B cell (primary cell): Measurements from ENCODE around the gene LAMA2. TPM values are rescaled to one million over a fixed set of nuclear protein-coding genes. Genes with fewer than 3 reads are reported as not detected.

ENCODE experiments used
- ATAC-seq: fragments of 200-7000 bp; cut with Tn5 transposase; one replicate; pipeline ENCODE4 v1.10.0; 2021; ENCODE audit warnings: low read depth, mild to moderate bottlenecking, moderate number of reproducible peaks, moderate library complexity
- CTCF ChIA-PET: fragments of 350-600 bp; sonication (Branson Sonifier 250); formaldehyde crosslinking; loops from one replicate; lab custom pipeline; 2021; ENCODE audit warnings: antibody characterized with exemption, inconsistent platforms; lab: Charles Lee
- POLR2A ChIA-PET: fragments of 350-600 bp; sonication (Branson Sonifier 250); formaldehyde crosslinking; loops from one replicate; lab custom pipeline; 2021; ENCODE audit warnings: antibody characterized with exemption; lab: Charles Lee
- DNase-seq: peaks from one replicate; pipeline ENCODE4 v3.0.0; 2013
- H2AFZ ChIP-seq: 2 replicates; pipeline ENCODE4 v1.6.1; 2012; ENCODE audit warnings: mild to moderate bottlenecking, low read depth, low read length; ENCODE audit not compliant: insufficient read depth, poor library complexity, severe bottlenecking
- H3K27ac ChIP-seq, 2 donors: 1 replicate in 1 of 2; 2 replicates in 1 of 2; pipeline ENCODE4 v1.5.1; 2012 to 2013; ENCODE audit warnings: low read length in 2 of 2, mild to moderate bottlenecking in 2 of 2, moderate library complexity in 1 of 2
- H3K27me3 ChIP-seq, 4 experiments: fragments of 200-600 bp in 1 of 4; sonication (generic) in 1 of 4; replicated peaks in 1 of 4; 1 replicate in 2 of 4; 2 replicates in 2 of 4; pipeline versions ENCODE4 v1.6.1 to v1.7.0; 2013 to 2016; ENCODE audit warnings: low read length in 3 of 4, mild to moderate bottlenecking in 2 of 4, mixed read lengths in 1 of 4, moderate library complexity in 1 of 4; ENCODE audit not compliant: insufficient read depth in 4 of 4, control insufficient read depth in 3 of 4; ENCODE audit errors: control extremely low read depth in 1 of 4
- H3K36me3 ChIP-seq, 2 experiments: replicated peaks in 1 of 2; 1 replicate in 1 of 2; 2 replicates in 1 of 2; pipeline versions ENCODE4 v1.6.1 to v1.7.1; 2013; ENCODE audit warnings: low read length in 1 of 2; ENCODE audit not compliant: insufficient read depth in 2 of 2, control insufficient read depth in 1 of 2; ENCODE audit errors: control extremely low read depth in 1 of 2, extremely low read depth in 1 of 2
- H3K4me1 ChIP-seq, 2 donors: fragments of 200-600 bp in 1 of 2; sonication (generic) in 1 of 2; 1 replicate in 1 of 2; 2 replicates in 1 of 2; pipeline versions ENCODE4 v1.5.1 to v1.6.1; 2013 to 2017; ENCODE audit warnings: low read length in 2 of 2; ENCODE audit not compliant: control insufficient read depth in 2 of 2, insufficient read depth in 2 of 2
- H3K4me2 ChIP-seq: replicated peaks from 2 replicates; pipeline ENCODE3; 2012; ENCODE audit warnings: mild to moderate bottlenecking, low read depth, low read length; ENCODE audit not compliant: poor library complexity, severe bottlenecking
- H3K4me3 ChIP-seq, 5 experiments: fragments of 200-600 bp in 1 of 5; sonication (generic) in 1 of 5; 1 replicate in 3 of 5; 2 replicates in 2 of 5; pipeline versions ENCODE4 v1.5.1 to v1.7.0; 2011 to 2016; ENCODE audit warnings: low read length in 4 of 5, mild to moderate bottlenecking in 4 of 5, low read depth in 2 of 5, control low read depth in 1 of 5, moderate library complexity in 1 of 5; ENCODE audit not compliant: insufficient read depth in 1 of 5; ENCODE audit errors: control extremely low read depth in 1 of 5, extremely low read depth in 1 of 5
- H3K79me2 ChIP-seq: fragments of 200-600 bp; sonication (generic); one replicate; pipeline ENCODE4 v1.6.0; 2016; ENCODE audit warnings: low read length; ENCODE audit not compliant: control insufficient read depth, insufficient read depth
- H3K9ac ChIP-seq: fragments of 200-600 bp; sonication (generic); 2 replicates; pipeline ENCODE4 v1.6.1; 2017; ENCODE audit warnings: mild to moderate bottlenecking, low read length, moderate library complexity
- H3K9me3 ChIP-seq, 3 donors: one replicate each; pipeline versions ENCODE4 v1.6.1 to v1.7.1; 2013; ENCODE audit warnings: low read length in 2 of 3; ENCODE audit not compliant: control insufficient read depth in 2 of 3, insufficient read depth in 1 of 3; ENCODE audit errors: control extremely low read depth in 1 of 3
- H4K20me1 ChIP-seq: 2 replicates; pipeline ENCODE4 v1.6.0; 2012; ENCODE audit warnings: mild to moderate bottlenecking, low read length; ENCODE audit not compliant: insufficient read depth, control insufficient read depth, poor library complexity, severe bottlenecking
- H3K27ac Mint-ChIP-seq: one replicate; pipeline ENCODE4 v1.8.0; 2021; ENCODE audit warnings: mixed read lengths
- H3K27me3 Mint-ChIP-seq: one replicate; pipeline ENCODE4 v1.8.0; 2021; ENCODE audit warnings: mixed read lengths
- H3K4me1 Mint-ChIP-seq: one replicate; pipeline ENCODE4 v1.8.0; 2021; ENCODE audit warnings: mixed read lengths
- H3K4me3 Mint-ChIP-seq: one replicate; pipeline ENCODE4 v1.8.0; 2021; ENCODE audit warnings: mixed read lengths
- H3K9me3 Mint-ChIP-seq: one replicate; pipeline ENCODE4 v1.8.0; 2022; ENCODE audit warnings: mixed read lengths; ENCODE audit not compliant: insufficient read depth
- CTCF ChIP-seq: fragments of 200-600 bp; IDR thresholded peaks from one replicate; pipeline ENCODE4 v1.8.0; 2022; ENCODE audit warnings: antibody characterized with exemption, mild to moderate bottlenecking
- EZH2 ChIP-seq: IDR thresholded peaks from 2 replicates; pipeline ENCODE4 v1.6.1; 2012; ENCODE audit warnings: borderline replicate concordance, low read depth, mild to moderate bottlenecking, moderate library complexity, low read length; ENCODE audit not compliant: insufficient read depth, poor library complexity, severe bottlenecking
- WGBS: methylation state at CpG from one replicate; pipeline ENCODE4 v1.1.5; 2013; ENCODE audit warnings: missing lambda C conversion rate; ENCODE audit not compliant: insufficient coverage; 5-methylcytosine and 5-hydroxymethylcytosine counted together
- intact Hi-C: fragments of 100-400 bp; cut with micrococcal nuclease; formaldehyde crosslinking; loops from one replicate; pipeline ENCODE4 v1.10.0; 2022
- polyA plus RNA-seq: library from polyadenylated mRNA; depleted of rRNA; stranded (reverse); fragments of >200 nt; gene quantifications from 2 replicates; pipeline ENCODE4 v1.2.3, GENCODE V29; 2012
- total RNA-seq, 2 donors: library from RNA; stranded (reverse); fragments of 120-200 nt in 1 of 2; gene quantifications; 1 replicate in 1 of 2; 2 replicates in 1 of 2; pipeline versions ENCODE4 v1.2.3 to v1.2.4, GENCODE V29; 2013 to 2022

LAMA2 gene
- total and polyA plus RNA-seq, 2 donors (not counting 1 experiment from before 2014, with no cell fraction given): 0.16 TPM; not detected in 1

GRCh38 chr6:129370268-129370916, 487.5 kb downstream of the LAMA2 start:
- TF ChIP-seq CTCF (peak; percentile 83), EZH2 (no peak)
- H3K4me2 ChIP-seq: no peak overlapping the region
- Mint-ChIP-seq H3K9me3 (no peaks in the 10 kb centered on the region), H3K4me1 (no peaks in the 10 kb centered on the region), H3K27me3 (peaks cover 10% of the 10 kb centered on the region), H3K4me3 (no peak overlapping the region), H3K27ac (no peak overlapping the region)
- H3K9me3 ChIP-seq: no peaks in the 10 kb centered on the region
- no peaks in the 10 kb centered on the region for H4K20me1 ChIP-seq
- H3K4me1 ChIP-seq: no peaks in the 10 kb centered on the region
- no peak overlapping the region for H3K27ac ChIP-seq
- H3K79me2 ChIP-seq: no peaks in the 10 kb centered on the region
- no peak overlapping the region for H3K9ac ChIP-seq
- peak; percentile 39 for DNase-seq
- ATAC-seq: no peak
- CTCF ChIA-PET: interaction anchor here (0.8 to 2.2 kb wide), 19 partner anchors 9 to 1633 kb away, joined by 3 to 10 read pairs (median 4); no protein-coding TSS in a partner anchor
- H3K36me3 ChIP-seq: no peaks in the 10 kb centered on the region
- WGBS: 13% methylated on average over 7 of the region's 9 CpGs
- intact Hi-C loops: loop anchor here (1.0 to 5.0 kb wide), 2 partner anchors 563 to 645 kb away; no protein-coding TSS in a partner anchor
- H3K4me3 ChIP-seq: no peak overlapping the region
- H2AFZ ChIP-seq: peak overlapping the region; percentile 10
- no peaks in the 10 kb centered on the region for H3K27me3 ChIP-seq
- POLR2A ChIA-PET: no interaction called here

- no peaks in the 10 kb centered on the region for H3K4me1 ChIP-seq
- no peak overlapping the region for H3K4me3 ChIP-seq
- intact Hi-C loops: no loop called here
- no peaks in the 10 kb centered on the region for H4K20me1 ChIP-seq
- H3K4me3 Mint-ChIP-seq: no peak overlapping the region
- H3K4me2 ChIP-seq: no peak overlapping the region
- POLR2A ChIA-PET: no interaction called here
- H3K27me3 Mint-ChIP-seq: peaks cover 25% of the 10 kb centered on the region
- DNase-seq (no peak), ATAC-seq (no peak)
- peaks cover 0 to 3% (median 0%) of the 10 kb centered on the region in 4 experiments for H3K27me3 ChIP-seq
- TF ChIP-seq CTCF (no peak), EZH2 (no peak)
- CTCF ChIA-PET: interaction anchor here (1.0 kb wide), 1 partner anchor 11 kb away, joined by 4 read pairs; no protein-coding TSS in a partner anchor
- H3K4me1 Mint-ChIP-seq: no peaks in the 10 kb centered on the region
- H3K9me3 Mint-ChIP-seq: no peaks in the 10 kb centered on the region
- no peak overlapping the region for H2AFZ ChIP-seq
- H3K9ac ChIP-seq: no peak overlapping the region
- no peak overlapping the region for H3K27ac ChIP-seq
- H3K36me3 ChIP-seq: no peaks in the 10 kb centered on the region
- no peaks in the 10 kb centered on the region for H3K79me2 ChIP-seq
- H3K27ac Mint-ChIP-seq: no peak overlapping the region
- no peaks in the 10 kb centered on the region for H3K9me3 ChIP-seq
- no CpG with 5 or more reads among the region's 2 CpGs for WGBS
Observed at GRCh38 chr6:129381885-129382284, 498.9 kb downstream of the LAMA2 start.
